Measurements from ENCODE around the gene L2HGDH. TPM values are rescaled to one million over a fixed set of nuclear protein-coding genes. Genes with fewer than 3 reads are reported as not detected.
A peak's percentile ranks its signal among the peaks of the same experiment; 100 is the strongest.

L2HGDH gene
- total RNA-seq, 4 donors from 2014 or later = 8.9 to 18.2 (median 11.6) TPM

DNA sequence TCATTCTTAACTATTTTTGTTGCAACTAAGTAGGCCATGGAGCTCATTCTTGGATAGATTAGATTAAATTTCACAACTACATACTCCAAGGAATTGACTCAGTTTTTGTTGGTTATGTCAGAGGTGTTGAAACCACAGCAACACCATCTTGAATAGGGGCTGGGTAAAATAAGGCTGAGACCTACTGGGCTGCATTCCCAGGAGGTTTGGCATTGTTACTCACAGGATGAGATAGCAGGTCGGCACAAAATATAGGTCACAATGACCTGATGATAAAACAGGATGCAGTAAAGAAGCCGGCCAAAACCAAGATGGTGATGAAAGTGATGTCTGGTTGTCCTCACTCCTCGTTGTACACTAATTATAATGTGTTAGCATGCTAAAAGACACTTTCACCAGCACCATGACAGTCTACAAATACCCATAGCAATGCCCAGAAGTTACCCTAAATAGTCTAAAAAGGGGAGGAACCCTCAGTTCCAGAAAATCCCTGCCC is 21.0 kb upstream of the L2HGDH start:
- TF ChIP-seq POLR2A (IDR thresholded peaks at IDR 0.05) = no peak
- TF ChIP-seq, protein P1, sequence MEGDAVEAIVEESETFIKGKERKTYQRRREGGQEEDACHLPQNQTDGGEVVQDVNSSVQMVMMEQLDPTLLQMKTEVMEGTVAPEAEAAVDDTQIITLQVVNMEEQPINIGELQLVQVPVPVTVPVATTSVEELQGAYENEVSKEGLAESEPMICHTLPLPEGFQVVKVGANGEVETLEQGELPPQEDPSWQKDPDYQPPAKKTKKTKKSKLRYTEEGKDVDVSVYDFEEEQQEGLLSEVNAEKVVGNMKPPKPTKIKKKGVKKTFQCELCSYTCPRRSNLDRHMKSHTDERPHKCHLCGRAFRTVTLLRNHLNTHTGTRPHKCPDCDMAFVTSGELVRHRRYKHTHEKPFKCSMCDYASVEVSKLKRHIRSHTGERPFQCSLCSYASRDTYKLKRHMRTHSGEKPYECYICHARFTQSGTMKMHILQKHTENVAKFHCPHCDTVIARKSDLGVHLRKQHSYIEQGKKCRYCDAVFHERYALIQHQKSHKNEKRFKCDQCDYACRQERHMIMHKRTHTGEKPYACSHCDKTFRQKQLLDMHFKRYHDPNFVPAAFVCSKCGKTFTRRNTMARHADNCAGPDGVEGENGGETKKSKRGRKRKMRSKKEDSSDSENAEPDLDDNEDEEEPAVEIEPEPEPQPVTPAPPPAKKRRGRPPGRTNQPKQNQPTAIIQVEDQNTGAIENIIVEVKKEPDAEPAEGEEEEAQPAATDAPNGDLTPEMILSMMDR (IDR thresholded peaks at IDR 0.05) = no peak
- 54 to 58% methylated on average over 3 of the region's 3 CpGs for WGBS, 2 donors
- no peak for DNase-seq (ENCODE audit: low spot score in 2 of 2)
- intact Hi-C loops (cut with DNase I; ENCODE audit: low total_unique reads) = no loop called here
- H3K4me3 ChIP-seq (ENCODE audit: low read depth, poor library complexity, severe bottlenecking) = no peak overlapping the region

DNA sequence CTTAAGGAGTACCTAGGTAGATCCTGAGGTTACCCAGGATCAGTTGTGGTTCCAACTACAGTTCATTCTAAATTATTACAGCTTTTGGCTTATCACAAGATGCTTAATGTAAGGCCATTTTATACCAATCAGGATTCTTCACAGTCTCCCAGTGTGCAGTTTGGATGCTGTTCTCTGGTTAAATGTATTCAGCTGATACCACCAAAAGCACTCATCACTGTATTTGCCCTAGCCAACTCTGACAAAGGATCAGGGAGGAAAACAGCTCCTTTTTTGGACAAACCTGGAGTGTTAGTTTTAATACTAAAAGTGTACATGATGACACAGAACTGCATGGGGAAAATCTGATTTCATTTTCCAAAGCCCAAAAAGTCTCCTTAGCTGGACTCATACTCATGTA is 19.6 kb upstream of the L2HGDH start:
- H3K4me3 ChIP-seq (ENCODE audit: low read depth, poor library complexity, severe bottlenecking) = no peak overlapping the region
- intact Hi-C loops (cut with DNase I; ENCODE audit: low total_unique reads) = no loop called here
- no peak for DNase-seq (ENCODE audit: low spot score in 2 of 2)
- no peak for TF ChIP-seq POLR2A (IDR thresholded peaks at IDR 0.05)
- TF ChIP-seq, protein P1 (IDR thresholded peaks at IDR 0.05) = no peak

DNA sequence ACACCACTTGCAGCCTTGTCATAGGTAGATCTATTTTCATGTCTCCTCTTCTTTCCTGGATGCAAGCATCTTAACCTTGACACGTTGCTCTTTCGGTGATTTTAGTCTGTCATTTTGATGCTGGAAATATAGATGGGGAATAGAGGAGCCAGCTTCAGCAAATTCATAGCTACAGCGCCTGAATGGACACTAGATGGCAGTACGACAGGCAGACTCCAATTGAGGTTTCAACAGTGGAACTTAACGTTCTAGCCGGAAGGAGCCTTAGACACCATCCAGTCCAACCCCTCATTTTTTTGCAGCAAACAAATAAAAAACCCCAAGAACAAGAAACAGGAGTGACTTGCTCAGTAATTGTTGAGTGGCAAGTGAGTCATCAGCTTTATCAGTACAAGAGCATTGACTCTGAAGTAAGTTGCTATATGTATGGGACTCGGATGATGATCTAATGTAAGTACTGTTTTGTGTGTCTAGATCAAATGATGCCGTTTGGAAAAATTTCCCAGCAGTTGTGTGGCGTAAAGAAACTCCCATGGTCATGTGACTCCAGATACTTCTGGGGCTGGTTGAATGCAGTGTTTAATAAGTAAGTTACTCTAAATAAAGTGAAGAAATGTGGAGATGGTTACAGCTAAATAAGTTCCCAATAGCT is 9.1 kb upstream of the L2HGDH start:
- WGBS, 2 donors = 1 to 2% methylated on average over 9 of the region's 9 CpGs
- H3K4me3 ChIP-seq (ENCODE audit: low read depth, poor library complexity, severe bottlenecking) = no peak overlapping the region
- no peak for TF ChIP-seq POLR2A (IDR thresholded peaks at IDR 0.05)
- TF ChIP-seq, protein P1 (IDR thresholded peaks at IDR 0.05) = peak in 1 of 3 donors; percentile 29
- intact Hi-C loops (cut with DNase I; ENCODE audit: low total_unique reads) = loop anchor here (5.0 kb wide), 1 partner anchor 211 kb away; the partner anchor contains the start of gene MAP4K5
- peak in 1 of 2 donors; percentile 73 for DNase-seq (ENCODE audit: low spot score in 2 of 2)

DNA sequence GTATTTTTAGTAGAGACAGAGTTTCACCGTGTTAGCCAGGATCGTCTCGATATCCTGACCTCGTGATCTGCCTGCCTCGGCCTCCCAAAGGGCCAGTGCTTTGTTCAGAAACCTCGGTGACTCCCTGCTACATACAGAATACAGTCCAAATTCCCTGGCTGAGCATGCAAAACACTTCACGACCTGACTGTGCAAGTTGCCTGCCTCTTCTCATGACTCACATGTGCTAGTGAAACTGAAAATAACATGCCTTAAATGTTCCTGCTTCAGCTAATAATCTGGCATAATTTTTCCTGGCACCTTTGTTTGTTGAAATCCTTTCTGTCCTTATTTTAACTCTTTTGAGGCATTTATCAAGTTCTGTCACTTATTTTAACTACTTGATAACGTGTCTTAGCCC is 8.3 kb upstream of the L2HGDH start:
- 33 to 46% methylated on average over 8 of the region's 8 CpGs for WGBS, 2 donors
- no peak overlapping the region for H3K4me3 ChIP-seq (ENCODE audit: low read depth, poor library complexity, severe bottlenecking)
- intact Hi-C loops (cut with DNase I; ENCODE audit: low total_unique reads) = loop anchor here (5.0 kb wide), 1 partner anchor 212 kb away; the partner anchor contains the start of gene MAP4K5
- DNase-seq (ENCODE audit: low spot score in 2 of 2) = peak in 1 of 2 donors; percentile 39
- no peak for TF ChIP-seq POLR2A (IDR thresholded peaks at IDR 0.05)
- TF ChIP-seq, protein P1 (IDR thresholded peaks at IDR 0.05) = no peak

DNA sequence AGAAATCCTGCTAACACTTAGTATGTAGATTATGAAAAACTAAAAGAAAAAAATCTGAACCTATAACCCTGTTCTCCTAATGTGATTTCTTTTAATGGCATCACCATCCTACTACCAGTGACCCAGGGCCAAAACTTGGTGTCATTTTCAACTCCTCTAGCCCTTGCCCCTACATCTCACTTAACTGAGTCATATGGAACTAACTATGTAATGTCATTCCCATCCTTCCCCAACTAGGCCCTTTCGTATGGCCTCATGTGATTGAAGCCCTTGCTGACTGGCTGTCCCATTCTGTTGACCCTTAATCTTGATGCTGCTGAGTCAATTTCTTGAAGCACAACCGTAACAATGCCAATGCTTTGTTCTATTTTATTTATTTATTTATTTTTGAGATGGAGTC is 7.7 kb upstream of the L2HGDH start:
- H3K4me3 ChIP-seq (ENCODE audit: low read depth, poor library complexity, severe bottlenecking) = no peak overlapping the region
- TF ChIP-seq POLR2A (IDR thresholded peaks at IDR 0.05) = no peak
- TF ChIP-seq, protein P1 (IDR thresholded peaks at IDR 0.05) = no peak
- no peak for DNase-seq (ENCODE audit: low spot score in 2 of 2)
- intact Hi-C loops (cut with DNase I; ENCODE audit: low total_unique reads) = loop anchor here (5.0 kb wide), 1 partner anchor 213 kb away; the partner anchor contains the start of gene MAP4K5
- WGBS, 2 donors = 81 to 88% methylated on average over 2 of the region's 2 CpGs
